ENCODE data around the gene EBF4. TPM values are rescaled to one million over a fixed set of nuclear protein-coding genes. Genes with fewer than 3 reads are reported as not detected.

Gene EBF4
- total and polyA plus RNA-seq, 12 donors, result 2.0 to 8.0 (median 3.7) TPM

DNA sequence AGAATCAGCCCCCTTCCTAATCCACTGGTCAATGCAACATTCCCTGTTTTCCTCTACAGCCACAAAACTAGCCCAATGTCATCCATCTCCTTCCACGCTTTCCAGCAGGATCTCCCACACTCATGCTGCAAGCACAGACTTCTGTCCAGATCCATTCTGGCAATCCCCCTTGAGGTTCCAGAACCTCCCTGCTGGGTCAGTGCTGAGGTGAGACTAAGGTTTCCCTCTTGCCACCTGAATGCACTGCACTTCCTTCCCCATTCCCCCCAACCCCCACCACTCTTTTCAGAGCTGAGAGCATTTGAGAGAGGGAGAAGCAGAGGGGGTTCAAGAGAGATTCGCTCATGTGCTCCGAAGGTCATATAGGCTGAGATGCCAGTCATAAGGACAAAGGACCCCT lies 43.9 kb downstream of the EBF4 start:
- Histone ChIP-seq H3K4me1 (no peaks in the 10 kb centered on the region), H3K4me3 (no peak overlapping the region), H3K9me3 (peaks cover 0 to 22% (median 9%) of the 10 kb centered on the region in 11 donors), H3K27me3 (peaks cover 0 to 3% (median 0%) of the 10 kb centered on the region in 7 donors), H3K36me3 (peaks cover 0 to 3% (median 0%) of the 10 kb centered on the region in 9 donors), H3K27ac (no peak overlapping the region)
- ATAC-seq, result no peak
- 93 to 98% methylated on average over 3 of the region's 3 CpGs for WGBS, 2 donors
- intact Hi-C loops (cut with DNase I), result loop anchor here in 1 of 10 donors (5.0 kb wide), 1 partner anchor 44 kb away; the partner anchor contains the start of gene EBF4
- TF ChIP-seq, protein P1, sequence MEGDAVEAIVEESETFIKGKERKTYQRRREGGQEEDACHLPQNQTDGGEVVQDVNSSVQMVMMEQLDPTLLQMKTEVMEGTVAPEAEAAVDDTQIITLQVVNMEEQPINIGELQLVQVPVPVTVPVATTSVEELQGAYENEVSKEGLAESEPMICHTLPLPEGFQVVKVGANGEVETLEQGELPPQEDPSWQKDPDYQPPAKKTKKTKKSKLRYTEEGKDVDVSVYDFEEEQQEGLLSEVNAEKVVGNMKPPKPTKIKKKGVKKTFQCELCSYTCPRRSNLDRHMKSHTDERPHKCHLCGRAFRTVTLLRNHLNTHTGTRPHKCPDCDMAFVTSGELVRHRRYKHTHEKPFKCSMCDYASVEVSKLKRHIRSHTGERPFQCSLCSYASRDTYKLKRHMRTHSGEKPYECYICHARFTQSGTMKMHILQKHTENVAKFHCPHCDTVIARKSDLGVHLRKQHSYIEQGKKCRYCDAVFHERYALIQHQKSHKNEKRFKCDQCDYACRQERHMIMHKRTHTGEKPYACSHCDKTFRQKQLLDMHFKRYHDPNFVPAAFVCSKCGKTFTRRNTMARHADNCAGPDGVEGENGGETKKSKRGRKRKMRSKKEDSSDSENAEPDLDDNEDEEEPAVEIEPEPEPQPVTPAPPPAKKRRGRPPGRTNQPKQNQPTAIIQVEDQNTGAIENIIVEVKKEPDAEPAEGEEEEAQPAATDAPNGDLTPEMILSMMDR (IDR thresholded peaks at IDR 0.05), result no peak
- no peak for DNase-seq

DNA sequence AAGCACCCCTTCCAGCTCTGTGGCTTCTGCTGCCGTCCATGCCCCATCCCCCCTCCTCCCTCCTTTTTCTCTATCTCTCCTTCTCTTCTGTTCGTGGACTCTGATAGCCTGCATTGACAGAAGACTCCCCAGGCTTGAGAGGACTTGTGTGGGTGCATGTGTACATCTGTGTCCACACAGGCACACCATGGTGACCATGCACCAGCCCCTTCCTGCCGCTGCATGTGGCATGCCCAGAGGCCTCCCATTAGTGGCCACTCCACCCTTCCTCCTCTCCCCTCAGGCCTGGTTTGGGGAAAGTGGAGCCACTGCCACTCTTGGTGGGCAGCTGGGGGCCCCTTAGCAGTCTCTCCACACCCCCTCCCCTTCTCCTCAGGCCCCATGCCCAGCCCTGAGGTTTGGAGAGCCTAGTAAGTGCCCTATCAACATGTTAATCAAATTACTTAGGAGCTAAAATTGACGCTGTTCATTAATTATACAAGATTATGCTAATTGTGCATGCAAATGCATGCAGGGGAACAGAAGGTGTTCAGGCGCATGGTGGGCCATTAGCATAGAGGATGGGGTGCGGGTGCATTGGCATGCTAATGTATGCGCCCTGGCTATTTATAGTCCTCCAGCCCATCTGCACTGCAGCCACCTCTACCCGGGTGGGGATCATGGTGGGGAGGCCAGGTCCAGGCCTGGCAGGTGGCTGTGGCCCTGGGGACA lies 45.9 kb downstream of the EBF4 start:
- peaks cover 0 to 13% (median 5%) of the 10 kb centered on the region in 7 donors for H3K27me3 ChIP-seq
- H3K27ac ChIP-seq, result no peak overlapping the region
- DNase-seq (no peak), ATAC-seq (no peak)
- intact Hi-C loops (cut with DNase I), result loop anchor here in 1 of 10 donors (5.0 kb wide), 1 partner anchor 46 kb away; the partner anchor contains the start of gene EBF4
- H3K36me3 ChIP-seq, result no peaks in the 10 kb centered on the region
- H3K4me3 ChIP-seq, result no peak overlapping the region
- peaks cover 0 to 5% (median 0%) of the 10 kb centered on the region in 11 donors for H3K9me3 ChIP-seq
- TF ChIP-seq, protein P1 (IDR thresholded peaks at IDR 0.05), result no peak
- H3K4me1 ChIP-seq, result peaks cover 0 to 4% (median 0%) of the 10 kb centered on the region in 9 donors
- 67 to 68% methylated on average over 8 of the region's 8 CpGs for WGBS, 2 donors

DNA sequence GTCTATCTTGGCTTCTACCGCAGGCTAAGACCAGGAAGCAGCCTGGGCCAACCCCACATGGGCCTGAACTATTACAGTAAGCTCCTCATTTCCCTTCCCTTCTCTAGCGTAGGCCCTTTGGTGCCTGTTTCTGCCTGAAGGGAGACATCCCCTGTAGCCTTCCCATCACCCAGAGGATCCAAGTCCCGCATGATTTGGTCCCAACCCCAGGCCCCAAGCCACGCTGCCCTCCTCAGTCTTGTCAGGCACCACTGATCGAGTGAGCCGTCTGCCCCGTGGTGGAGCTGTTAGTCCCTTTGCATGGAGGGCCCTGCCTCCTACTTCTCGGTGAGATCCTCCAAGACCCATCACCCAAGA lies 46.4 kb downstream of the EBF4 start:
- intact Hi-C loops (cut with DNase I), result loop anchor here in 1 of 10 donors (5.0 kb wide), 1 partner anchor 47 kb away; the partner anchor contains the start of gene EBF4
- Histone ChIP-seq H3K4me3 (no peak overlapping the region), H3K27me3 (peaks cover 0 to 14% (median 6%) of the 10 kb centered on the region in 7 donors), H3K36me3 (no peaks in the 10 kb centered on the region), H3K4me1 (peaks cover 0 to 4% (median 0%) of the 10 kb centered on the region in 9 donors), H3K9me3 (peaks cover 0 to 5% (median 0%) of the 10 kb centered on the region in 11 donors), H3K27ac (no peak overlapping the region)
- 84 to 88% methylated on average over 8 of the region's 8 CpGs for WGBS, 2 donors
- TF ChIP-seq, protein P1 (IDR thresholded peaks at IDR 0.05), result no peak
- DNase-seq (no peak), ATAC-seq (no peak)

DNA sequence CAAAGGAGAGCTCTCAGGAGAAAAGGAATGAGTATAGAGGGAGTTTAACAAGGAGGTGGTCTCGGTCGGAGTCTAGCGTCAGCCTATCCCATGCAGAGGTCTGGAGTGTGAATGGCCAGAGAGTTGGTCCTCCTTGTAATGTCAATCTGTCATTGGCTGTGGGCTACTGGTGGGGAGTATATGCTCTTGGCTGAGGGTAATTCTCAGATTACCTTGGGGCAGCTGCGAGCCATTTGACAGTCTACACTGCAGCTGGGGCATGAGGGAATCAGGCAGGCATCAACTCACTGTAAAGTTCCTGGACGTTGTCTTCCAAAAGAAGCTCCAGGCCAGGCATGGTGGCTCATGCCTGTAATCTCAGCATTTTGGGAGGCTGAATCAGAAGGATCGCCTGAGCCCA lies 48.1 kb downstream of the EBF4 start:
- Histone ChIP-seq H3K9me3 (no peaks in the 10 kb centered on the region), H3K27me3 (peaks cover 0 to 14% (median 6%) of the 10 kb centered on the region in 7 donors), H3K36me3 (no peaks in the 10 kb centered on the region), H3K4me1 (peaks cover 0 to 4% (median 0%) of the 10 kb centered on the region in 9 donors), H3K4me3 (no peak overlapping the region), H3K27ac (peak overlapping the region in 1 of 10 donors; percentile 66)
- ATAC-seq, result no peak
- intact Hi-C loops (cut with DNase I), result loop anchor here in 2 of 10 donors (5.0 kb wide), 2 partner anchors 43 to 53 kb away; no protein-coding TSS in a partner anchor
- DNase-seq, result no peak
- 64 to 71% methylated on average over 6 of the region's 6 CpGs for WGBS, 2 donors
- TF ChIP-seq, protein P1 (IDR thresholded peaks at IDR 0.05), result no peak

Data from heart right ventricle (tissue), 16 donors.